Kidney epithelial cell (primary cell): ENCODE measurements around the gene PSEN1. TPM values are rescaled to one million over a fixed set of nuclear protein-coding genes. Genes with fewer than 3 reads are reported as not detected.
A peak's percentile ranks its signal among the peaks of the same experiment; 100 is the strongest.

ENCODE experiments used
- DNase-seq: peaks from one replicate; pipeline ENCODE4 v3.0.0-alpha.2; 2010; ENCODE audit warnings: low read depth
- H3K27me3 ChIP-seq: 2 replicates; pipeline ENCODE4 v1.6.0; 2011; ENCODE audit warnings: low read length; ENCODE audit not compliant: control insufficient read depth, insufficient read depth
- H3K36me3 ChIP-seq: 2 replicates; pipeline ENCODE4 v1.5.1; 2011; ENCODE audit warnings: low read length; ENCODE audit not compliant: control insufficient read depth, insufficient read depth
- H3K4me3 ChIP-seq: 2 replicates; pipeline ENCODE4 v1.5.1; 2011; ENCODE audit warnings: low read depth, mild to moderate bottlenecking, control low read depth, low read length
- CTCF ChIP-seq: IDR thresholded peaks from 2 replicates; pipeline ENCODE4 v1.5.1; 2011; ENCODE audit warnings: mild to moderate bottlenecking, moderate library complexity, low read length, control low read depth, inconsistent platforms; ENCODE audit not compliant: insufficient read depth, poor library complexity, severe bottlenecking
- total RNA-seq: library from RNA; depleted of rRNA; stranded (reverse); fragments of >200 nt; gene quantifications from 2 replicates; pipeline ENCODE4 v1.2.3, GENCODE V29; 2015

The PSEN1 gene
- total RNA-seq, result 66.4 and 73.6 TPM in 2 replicates

- H3K4me3 ChIP-seq, result peak within 1 kb of the TSS; percentile 63
- no peaks in the 10 kb centered on the region for H3K36me3 ChIP-seq
- H3K27me3 ChIP-seq, result no peaks in the 10 kb centered on the region
- peak; percentile 61 for DNase-seq
- TF ChIP-seq CTCF, result no peak
Measured at GRCh38 chr14:73136387-73137225, at the start of gene PSEN1. Gene PSEN1 (plus strand): TSS chr14:73136507. CDS start chr14:73148020, 11,513 bp downstream.

GRCh38 chr14:73091044-73091443 lies 45.3 kb upstream of the PSEN1 start:
- Histone ChIP-seq H3K36me3 (peaks cover 1% of the 10 kb centered on the region), H3K27me3 (no peaks in the 10 kb centered on the region), H3K4me3 (no peak overlapping the region)
- no peak for DNase-seq
- TF ChIP-seq CTCF, result no peak

GRCh38 chr14:73097421-73097820 lies 38.9 kb upstream of the PSEN1 start:
- H3K36me3 ChIP-seq, result no peaks in the 10 kb centered on the region
- H3K4me3 ChIP-seq, result no peak overlapping the region
- DNase-seq, result no peak
- TF ChIP-seq CTCF, result no peak
- H3K27me3 ChIP-seq, result no peaks in the 10 kb centered on the region

- Histone ChIP-seq H3K27me3 (no peaks in the 10 kb centered on the region), H3K36me3 (no peaks in the 10 kb centered on the region), H3K4me3 (no peak overlapping the region)
- no peak for TF ChIP-seq CTCF
- no peak for DNase-seq
Measured at GRCh38 chr14:73100334-73100733, 36.0 kb upstream of the PSEN1 start.

- TF ChIP-seq CTCF, result no peak
- no peak overlapping the region for H3K4me3 ChIP-seq
- H3K27me3 ChIP-seq, result no peaks in the 10 kb centered on the region
- no peaks in the 10 kb centered on the region for H3K36me3 ChIP-seq
- no peak for DNase-seq
Measured at GRCh38 chr14:73102806-73103497, 33.4 kb upstream of the PSEN1 start.
